ENCODE measurements around the gene FAM187B. TPM values are rescaled to one million over a fixed set of nuclear protein-coding genes. Genes with fewer than 3 reads are reported as not detected.
"Not testable (repeated sequence)": the region's sequence is repeated elsewhere in the genome, so short reads cannot be mapped to it uniquely, and the experiment has no call there.

The FAM187B gene
- polyA plus RNA-seq, 12 donors, result not detected

DNA sequence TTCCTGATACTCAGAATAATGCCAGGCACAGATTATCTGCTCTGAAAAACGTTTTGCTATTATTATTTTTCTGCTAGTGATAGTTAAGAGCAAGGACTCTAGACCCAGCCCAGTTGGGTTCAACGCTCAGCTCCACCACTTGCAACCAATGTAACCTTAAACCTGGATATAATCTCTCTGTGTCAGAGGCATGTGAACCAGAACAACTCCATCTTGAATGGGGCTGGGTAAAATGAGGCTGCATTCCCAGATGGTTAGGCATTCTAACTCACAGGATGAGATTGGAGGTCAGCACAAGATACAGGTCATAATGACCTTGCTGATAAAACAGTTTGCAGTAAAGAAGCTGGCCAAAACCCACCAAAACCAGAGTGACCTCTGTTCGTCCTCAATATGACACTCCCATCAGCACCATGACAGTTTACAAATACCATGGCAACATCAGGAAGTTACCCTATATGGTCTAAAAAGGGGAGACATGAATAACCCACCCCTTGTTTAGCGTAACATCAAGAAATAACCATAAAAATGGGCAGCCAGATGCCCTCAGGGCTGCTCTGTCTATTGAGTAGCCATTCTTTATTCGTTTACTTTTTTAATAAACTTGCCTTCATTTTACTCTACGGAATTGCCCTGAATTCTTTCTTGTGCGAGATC lies 13.6 kb downstream of the FAM187B start:
- no peak for DNase-seq

DNA sequence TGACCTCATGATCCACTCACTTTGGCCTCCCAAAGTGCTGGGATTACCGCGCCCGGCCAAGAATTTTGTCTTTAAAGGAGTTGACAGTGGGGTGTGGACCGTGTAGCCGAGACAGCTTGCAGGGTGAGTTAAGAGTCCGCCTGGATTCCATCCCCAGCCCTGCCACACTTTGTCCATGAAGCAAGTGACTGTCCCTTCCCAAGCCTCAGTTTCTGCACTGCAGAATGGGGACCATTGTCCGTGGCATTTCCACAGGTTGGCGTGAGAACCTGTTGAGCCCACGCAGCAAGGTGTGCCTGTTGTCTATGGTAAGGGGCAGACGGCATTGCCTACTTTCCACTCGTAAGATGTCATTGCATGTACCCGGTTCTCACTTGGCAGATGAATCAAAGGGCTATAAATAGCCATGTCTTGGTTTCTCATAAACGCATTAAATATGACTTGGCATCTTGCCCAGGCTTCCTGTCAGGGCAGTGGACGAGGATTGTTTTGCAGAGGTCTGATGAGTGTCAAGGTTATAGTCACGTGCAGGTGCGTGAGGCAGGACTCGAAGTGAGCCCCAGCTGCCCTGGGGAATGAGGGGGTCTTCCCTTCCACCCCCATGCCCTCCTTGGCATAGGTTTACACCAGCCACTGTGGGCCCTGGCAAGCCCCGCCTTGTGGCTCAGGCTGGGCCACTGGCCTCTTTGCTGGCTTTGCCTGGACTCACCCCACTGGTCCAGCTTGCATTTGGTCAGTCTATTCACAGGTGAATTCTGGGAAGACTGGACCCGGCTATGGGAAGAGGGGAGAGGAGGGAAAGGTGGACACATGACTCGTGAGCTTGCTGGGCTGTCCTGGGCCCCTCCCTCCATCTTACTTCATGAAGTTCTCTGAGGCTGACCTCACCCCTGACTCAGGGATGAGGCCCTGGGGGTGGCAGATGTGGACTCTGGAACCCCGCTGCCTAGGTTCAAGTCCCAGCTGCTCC lies 14.6 kb downstream of the FAM187B start:
- DNase-seq, result peak; percentile 59

DNA sequence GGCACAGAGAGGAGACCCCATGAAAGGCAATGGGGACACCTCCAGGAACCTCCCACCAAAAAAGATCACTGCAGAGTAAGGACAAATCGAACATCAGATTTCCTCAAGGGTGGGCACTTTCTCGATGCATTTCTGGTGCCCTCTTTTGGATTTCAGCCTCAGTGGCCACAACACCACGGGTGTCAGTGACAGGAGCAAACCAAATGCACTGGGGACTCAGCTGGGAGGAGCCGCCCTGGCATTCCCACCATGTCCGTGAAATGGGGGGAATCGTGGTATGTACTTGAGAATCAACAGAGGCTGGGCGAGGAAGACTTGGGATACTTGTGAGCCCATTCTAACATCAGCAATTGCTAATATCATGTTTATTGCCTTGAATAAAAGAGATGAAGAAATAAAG lies 16.3 kb downstream of the FAM187B start:
- no peak for DNase-seq

DNA sequence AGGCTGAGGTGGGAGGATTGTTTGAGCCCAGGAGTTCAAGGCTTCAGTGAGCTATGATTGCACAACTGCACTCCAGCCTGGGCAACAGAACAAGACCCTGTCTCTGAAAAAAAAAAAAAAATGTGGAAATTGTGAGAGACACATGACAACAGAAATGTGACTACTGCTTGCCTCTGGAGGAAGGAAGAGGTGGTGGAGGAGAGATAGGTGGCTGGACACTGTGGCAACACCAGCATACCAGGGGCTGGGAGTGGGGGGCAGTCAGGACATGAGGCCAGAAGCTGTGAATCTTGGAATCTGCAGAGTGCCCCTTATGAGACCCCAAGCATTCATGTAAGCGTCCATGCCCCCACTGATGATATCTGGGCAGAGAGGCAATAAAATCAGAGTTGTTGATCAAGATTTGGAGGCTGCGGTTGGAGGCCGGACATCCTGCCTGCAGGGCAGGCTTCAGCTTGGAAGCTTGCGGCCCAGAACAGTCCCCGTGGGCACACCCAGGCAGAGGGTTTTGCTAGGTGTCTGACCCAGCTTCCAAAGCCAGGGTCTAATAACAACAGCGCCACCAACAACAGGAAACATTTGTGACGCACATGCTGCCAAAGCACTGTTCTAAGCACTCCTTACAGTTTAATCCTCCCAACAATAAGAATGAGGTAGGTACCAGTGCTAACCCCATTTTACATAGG lies 16.9 kb downstream of the FAM187B start:
- no peak for DNase-seq

DNA sequence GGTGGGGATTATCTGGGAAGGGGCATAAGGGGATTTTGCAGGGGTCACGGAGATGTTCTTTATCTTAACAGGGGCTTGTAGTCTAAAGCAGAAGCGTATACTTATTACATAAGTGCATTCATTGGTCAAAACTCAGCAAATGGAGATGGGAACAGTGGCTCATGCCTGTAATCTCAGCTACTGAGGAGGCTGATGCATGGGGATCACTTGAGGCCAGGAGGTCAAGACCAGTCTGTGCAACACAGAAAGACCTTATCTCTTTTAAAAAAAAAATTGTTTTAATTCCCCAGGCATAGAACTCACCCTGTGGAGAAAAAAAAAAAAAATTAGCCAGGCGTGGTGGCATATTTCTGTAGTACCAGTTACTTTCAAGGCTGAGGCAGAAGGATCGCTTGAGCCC lies 18.9 kb downstream of the FAM187B start:
- no peak for DNase-seq

DNA sequence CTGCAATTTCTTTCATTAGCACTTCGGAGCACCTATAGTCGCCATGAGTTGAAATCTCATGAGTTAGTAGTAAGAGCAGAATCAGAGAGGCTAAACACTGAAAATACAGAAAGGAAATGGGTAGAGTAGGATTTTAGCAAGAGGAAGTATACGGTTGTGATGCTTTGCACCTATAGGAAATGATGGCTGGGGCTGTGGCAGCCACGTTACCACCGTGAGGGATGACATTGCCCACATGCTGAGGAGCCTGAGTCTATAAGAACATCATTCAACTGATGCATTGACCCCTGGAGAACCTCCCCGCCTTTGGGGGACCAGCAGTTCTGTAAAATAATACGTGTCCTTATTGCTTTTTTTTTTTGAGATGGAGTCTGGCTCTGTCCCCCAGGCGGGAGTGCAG lies 20.4 kb downstream of the FAM187B start:
- DNase-seq, result no peak

DNA sequence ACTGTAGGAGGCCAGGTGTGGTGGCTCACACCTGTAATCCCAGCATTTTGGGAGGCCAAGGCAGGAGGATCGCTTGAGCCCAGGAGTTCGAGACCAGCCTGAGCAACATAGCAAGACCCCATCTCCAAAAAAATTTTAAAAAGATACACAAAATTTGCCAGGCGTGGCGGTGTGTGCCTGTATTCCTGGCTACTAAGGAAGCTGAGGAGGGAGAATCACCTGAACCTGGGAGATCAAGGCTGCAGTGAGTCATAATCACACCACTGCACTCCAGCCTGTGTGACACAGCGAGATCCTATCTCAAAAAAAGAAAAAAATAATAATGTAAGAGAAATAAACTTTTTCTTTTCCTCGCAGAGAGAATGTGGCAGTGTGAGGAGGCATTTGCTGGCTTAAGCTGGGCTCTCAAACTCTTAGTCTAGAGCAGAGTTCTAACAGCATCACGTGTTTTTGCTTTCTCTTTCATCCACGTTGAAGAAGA lies 21.1 kb downstream of the FAM187B start:
- DNase-seq, result no peak

DNA sequence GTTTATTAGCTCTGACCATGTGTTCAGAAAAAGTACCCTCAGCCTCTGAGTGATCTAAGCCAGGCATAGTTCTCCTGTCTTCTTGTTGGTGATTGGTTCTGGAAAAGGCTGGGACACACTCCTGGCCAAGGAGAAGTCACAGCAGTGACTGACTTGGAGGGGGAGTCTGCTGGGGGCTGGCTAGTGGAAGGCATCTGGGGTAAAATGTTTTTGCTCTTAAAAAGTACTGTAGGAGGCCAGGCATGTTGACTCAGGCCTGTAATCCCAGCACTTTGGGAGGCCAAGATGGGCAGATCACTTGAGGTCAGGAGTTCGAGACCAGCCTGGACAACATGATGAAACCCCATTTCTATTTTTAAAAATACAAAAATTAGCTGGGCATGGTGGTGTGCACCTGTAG lies 21.7 kb downstream of the FAM187B start:
- DNase-seq, result no peak

DNA sequence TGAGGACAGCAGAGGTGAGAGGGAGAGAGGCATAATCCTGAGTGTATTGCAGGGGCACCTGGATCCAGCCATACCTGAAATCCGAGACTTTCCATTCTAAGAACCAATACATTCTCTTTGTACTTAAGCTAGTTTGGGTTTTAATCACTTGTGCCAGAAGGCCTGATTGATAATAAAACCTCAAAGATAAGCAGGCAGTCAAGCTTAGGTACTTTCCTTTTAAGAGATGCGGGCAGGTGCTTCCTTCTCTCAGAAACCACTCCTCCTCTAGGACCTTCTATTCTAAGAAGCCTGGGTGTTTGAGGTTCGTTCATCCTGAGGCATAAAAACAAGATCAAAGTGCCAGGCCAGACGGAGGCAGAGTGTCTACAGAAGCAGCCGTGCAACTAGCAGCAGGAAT lies 22.2 kb downstream of the FAM187B start:
- DNase-seq, result no peak

DNA sequence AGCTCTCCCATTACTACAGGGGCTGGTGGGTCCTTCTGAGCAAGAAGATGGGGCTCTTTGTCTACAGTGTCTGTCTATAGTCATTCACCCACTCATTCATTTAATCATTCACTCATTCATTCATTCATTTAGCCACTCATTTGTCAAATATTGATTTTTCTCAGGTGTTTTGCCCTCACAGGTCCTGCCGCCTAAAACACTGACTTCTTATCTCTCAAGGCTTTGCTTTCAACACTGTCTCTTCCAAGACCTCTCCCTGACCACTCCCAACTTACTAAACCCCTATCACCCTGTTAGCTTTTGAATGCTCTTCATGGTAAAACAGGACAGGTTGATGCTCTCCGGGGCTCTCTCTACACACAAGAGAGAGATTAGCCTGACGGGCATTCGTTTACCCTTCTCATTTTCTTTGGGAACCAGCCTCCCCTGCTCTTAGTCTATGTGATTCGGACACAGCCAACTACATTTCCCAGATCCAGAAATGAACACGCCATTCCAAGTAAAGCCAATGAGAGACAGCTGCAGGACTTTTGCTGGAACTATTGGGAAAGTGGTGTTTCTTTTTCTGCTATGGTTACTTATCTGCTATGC lies 22.7 kb downstream of the FAM187B start:
- no peak for DNase-seq

DNA sequence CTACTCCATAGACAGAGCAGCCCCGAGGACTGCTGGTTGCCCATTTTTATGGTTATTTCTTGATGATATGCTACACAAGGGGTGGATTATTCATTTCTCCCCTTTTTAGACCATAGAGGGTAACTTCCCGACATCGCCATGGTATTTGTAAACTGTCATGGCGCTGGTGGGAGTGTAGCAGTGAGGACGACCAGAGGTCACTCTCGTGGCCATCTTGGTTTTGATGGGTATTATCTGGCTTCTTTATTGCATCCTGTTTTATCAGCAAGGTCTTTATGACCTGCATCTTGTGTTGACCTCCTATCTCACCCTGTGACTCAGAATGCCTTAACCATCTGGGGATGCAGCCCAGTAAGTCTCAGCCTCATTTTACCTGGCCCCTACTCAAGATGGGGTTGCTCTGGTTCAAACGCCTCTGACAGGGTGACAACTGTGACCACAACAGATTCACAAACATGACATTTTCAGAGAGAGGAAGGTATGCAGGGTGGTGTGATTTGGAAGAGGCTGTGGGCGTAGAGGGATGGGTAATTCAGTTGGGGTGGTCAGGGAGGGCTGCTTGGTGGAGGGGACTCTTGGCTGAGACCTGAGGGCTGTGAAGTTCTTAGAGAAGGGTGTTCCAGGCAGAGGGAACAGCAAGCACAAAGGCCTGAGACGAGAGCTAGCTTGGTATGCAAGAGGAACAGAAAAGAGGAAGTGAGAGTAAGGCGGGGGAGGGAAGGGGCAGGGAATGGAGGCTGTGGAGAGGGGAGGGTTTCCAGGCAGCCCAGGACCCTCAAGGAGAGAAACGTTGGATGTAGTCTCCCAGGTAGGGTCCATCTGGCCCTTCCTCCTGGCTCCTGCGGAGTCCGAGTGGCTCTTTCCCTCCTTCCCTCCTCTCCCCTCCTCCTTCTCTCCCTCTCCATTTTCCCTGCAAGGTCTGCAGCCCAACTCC lies 23.5 kb downstream of the FAM187B start:
- no peak for DNase-seq

DNA sequence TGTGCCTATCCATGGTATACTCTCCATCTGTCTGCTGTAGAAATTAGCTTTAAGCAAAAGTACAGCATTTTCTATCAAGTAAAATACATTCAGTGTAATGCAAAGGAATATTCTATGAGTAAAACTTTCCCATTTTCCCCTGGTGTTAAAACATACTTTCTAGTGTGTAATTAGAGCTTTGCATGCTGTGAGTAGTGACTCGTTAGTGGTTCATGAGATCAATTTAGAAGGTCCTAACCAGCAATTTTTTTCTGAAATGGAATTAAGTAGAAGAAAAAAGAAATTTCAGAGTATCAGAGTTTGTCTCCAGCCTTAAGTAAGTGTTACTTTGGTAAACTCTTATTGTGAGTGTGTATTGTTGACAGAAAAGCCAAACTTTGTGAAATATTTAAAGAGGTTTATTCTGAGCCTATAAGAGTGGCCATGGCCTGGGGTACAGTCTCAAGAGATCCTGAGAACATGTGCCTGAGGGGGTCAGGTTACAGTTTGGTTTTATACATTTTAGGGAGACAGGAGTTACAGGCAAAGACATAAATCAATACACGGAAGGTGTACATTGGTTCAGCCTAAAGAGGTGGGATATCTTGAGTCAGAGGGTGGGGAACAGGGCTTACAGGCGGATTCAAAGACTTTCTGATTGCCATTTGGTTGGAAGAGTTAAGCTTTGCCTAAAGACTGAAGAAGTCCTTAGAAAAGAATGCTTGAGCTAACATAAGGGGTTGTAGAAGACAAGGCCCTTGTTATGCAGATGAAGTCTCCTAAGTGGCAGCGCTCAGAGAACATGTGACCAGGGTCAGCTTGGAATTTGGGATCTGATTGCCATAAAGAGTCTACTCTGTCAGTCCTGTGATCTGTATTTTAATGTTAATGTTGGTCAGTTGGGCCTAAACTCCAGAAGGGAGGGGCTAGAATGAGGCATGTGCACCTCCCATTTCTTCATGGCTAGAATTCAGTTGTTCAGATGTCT lies 25.5 kb downstream of the FAM187B start:
- no peak for DNase-seq

DNA sequence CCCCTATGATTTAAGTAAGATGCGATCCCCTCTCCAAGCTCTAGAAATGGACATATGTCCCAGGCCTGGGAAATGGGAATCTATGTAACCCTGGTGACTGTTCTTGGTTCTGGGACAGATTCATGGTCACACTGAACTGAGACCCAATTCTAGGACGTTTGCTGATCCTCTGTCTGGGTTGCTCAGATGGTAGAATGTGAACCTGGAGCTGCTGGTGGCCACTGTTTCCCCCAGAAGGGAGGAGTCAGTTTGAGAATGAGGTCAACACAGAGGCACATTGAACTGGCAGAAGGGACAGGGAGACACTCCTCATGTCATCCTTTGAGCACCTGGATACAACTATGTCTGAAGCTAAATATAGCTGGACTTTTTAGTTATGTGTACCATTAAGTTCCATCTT lies 29.1 kb downstream of the FAM187B start:
- no peak for DNase-seq

DNA sequence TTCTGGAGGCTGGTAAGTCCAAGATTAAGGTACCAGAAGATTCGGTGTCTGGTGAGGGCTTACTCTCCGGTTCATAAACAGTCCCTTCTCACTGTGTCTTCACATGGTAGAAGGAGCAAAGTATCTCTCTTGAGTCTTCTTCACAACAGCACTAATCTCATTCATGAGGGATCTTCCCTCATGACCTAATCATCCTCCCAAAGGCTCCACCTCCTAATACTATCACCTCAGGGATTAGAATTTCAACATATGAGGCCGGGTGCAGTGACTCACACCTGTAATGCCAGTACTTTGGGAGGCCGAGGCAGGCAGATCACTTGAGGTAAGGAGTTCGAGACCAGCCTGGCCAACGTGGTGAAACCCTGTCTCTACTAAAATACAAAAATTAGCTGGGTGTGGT lies 31.7 kb downstream of the FAM187B start:
- DNase-seq, result not testable (repeated sequence)

DNA sequence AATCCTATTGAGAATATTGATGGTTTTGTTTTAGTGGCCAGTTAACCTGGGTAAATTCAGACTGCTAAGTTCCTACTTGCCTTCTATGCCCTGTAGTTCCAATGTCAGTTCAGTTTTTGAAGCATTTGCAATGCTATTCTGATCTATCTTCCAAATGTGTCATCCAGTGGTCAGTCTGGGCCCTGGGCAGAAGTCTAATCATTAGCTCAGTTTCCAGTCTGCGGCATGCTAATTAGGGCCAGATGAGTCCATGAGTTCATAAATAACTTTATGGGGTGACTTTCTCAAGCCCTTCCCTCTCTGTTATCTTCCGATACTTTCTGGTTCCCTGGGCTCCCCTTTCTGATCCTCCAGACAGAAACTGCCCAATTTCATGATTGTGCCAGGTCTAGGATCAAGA lies 32.7 kb downstream of the FAM187B start:
- DNase-seq, result no peak

DNA sequence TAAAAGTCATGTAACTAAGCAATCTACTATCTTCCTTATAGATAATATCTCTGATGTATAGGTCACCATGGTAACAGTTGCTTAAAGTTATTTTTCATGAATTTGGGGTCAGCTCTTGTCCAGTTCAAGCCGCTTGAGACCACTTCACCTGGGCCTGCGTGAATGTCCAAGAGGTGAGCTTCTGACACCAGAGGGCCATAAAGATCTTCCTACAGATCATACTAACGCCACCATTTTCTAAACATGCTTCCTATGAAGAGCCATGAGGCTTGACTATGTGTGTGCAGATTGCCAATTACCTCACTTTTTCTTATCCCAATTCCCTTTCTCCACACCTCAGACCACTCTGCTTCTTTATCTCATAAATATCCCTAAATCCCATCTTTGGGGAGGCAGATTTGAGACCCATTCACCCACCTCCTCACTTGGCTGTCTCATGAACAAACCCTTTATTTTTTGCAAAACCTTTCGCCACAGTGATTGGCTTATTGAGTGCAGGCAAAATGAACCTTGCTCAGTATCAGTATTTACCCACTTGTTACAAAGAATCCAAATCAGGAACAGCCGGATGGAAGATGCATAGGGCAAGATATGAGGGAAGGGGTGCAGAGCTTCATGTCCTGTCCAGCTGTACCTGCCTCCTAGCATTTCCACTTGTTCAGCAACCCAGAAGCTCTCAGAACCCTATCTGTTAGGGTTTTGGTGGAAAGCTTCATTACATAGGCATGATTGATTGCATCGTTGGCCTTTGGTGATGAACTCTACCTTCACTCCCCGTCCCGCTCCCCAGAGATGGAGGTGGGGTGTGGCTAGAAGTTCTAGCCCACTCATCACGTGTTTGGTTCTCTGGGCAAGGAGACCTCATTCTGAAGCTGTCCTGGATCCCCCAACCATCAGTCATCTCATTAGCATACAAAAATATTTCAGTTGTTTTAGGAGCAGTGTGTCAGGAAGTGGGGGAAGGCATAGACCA lies 34.2 kb downstream of the FAM187B start:
- no peak for DNase-seq

DNA sequence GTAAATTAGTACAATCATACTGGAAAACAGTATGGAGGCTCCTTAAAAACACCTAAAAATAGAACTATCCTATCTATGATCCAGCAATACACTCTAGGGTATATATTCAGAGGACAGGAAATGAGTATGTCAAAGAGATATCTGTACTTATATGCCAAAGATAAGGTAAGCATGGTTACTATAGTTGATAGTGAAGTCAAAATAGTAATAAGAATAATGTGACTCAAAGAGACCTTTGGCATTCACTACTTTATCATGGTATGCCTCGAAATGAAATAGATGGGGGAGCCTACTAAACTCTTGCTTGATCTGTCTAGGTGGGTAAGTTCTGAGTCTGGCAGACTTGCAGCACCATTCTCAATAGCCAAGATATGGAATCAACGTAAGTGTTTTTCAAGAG lies 43.7 kb downstream of the FAM187B start:
- DNase-seq, result no peak

DNA sequence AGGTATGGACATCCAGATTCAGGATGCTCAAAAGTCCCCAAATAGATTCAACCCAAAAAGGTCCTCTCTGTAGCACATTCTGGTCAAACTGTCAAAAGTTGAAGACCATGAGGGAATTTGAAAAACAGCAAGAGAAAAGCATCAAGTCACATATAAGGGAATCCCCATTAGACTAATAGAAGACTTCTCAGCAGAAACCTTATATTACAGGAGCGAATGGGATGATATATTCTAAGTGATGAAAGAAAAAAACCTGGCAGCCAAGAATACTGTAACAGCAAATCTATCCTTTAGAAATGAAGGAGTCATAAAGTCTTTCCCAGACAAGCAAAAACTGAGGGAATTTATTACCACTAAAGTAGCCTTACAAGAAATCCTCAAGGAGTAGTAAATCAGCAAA lies 44.3 kb downstream of the FAM187B start:
- no peak for DNase-seq
